ENCODE data around the gene CBR3. TPM values are rescaled to one million over a fixed set of nuclear protein-coding genes. Genes with fewer than 3 reads are reported as not detected.

CBR3 gene
- total RNA-seq, 2 donors from 2014 or later, result 19.3 to 27.6 TPM

DNA sequence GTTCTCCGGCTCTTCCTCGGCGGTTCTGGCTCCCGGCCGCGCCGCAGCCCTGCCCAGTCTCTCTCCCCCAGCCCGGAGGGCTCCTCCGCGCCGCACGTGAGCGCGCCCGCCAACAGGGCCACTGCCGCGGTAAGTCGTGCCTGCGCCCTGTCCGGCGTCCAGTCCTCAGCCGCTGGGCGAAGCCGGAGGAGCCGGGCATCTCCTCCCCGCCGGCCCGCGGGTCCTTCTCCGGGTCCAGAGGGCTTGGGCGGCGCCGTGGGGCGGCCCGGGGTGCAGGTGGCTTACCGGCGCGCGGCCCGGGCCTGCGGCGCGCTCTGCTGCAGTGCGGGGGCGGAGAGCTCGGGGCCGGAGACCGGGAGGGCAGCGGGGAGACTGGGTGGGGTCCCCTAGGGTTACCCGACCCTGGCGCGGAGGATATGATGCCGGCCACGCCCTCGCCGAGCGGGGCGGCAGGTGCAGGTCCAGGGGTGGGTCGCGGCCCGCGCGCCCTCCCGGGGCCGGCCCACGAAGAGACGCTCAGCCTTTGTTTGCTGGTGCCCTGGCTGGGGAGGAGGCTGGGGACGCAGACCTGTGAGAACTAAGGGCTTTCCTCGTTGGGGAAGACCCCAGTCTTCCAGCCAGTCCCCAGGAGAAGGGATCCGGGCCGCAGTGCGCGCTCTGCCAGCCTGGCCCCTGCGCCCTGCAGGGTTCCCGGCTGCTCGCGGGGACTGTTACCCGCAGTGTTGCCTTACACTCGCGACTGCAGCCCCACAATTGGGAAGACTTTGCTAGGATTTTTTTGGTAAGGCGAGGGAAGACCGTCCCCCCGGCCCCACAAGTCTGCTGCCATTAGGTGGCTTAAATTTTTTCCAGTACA is 22.2 kb downstream of the CBR3 start, which contains the start of gene DOP1B:
Gene DOP1B, plus strand, starts transcription at position 10 of the 856 bp plus-strand sequence. CDS start 7,910 bp downstream, outside the sequence.
- H3K4me1 ChIP-seq (ENCODE audit: control insufficient read depth in 1 of 2, low read depth in 2 of 2), result peaks cover 5 to 15% of the 10 kb centered on the region in 2 donors
- no peaks in the 10 kb centered on the region for H3K9me3 ChIP-seq
- H3K27ac ChIP-seq, result peak within 1 kb of the TSS; percentile 45 to 57
- TF ChIP-seq, protein P1, sequence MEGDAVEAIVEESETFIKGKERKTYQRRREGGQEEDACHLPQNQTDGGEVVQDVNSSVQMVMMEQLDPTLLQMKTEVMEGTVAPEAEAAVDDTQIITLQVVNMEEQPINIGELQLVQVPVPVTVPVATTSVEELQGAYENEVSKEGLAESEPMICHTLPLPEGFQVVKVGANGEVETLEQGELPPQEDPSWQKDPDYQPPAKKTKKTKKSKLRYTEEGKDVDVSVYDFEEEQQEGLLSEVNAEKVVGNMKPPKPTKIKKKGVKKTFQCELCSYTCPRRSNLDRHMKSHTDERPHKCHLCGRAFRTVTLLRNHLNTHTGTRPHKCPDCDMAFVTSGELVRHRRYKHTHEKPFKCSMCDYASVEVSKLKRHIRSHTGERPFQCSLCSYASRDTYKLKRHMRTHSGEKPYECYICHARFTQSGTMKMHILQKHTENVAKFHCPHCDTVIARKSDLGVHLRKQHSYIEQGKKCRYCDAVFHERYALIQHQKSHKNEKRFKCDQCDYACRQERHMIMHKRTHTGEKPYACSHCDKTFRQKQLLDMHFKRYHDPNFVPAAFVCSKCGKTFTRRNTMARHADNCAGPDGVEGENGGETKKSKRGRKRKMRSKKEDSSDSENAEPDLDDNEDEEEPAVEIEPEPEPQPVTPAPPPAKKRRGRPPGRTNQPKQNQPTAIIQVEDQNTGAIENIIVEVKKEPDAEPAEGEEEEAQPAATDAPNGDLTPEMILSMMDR (IDR thresholded peaks at IDR 0.05), result no peak
- H3K36me3 ChIP-seq, result no peaks in the 10 kb centered on the region
- ATAC-seq (ENCODE audit: insufficient number of reproducible peaks, low FRiP score, low read depth) (peak; percentile 2), DNase-seq (ENCODE audit: low spot score) (no peak)
- peak within 1 kb of the TSS; percentile 82 for H3K4me3 ChIP-seq
- no peaks in the 10 kb centered on the region for H3K27me3 ChIP-seq (replicated peaks; ENCODE audit: insufficient read depth)

DNA sequence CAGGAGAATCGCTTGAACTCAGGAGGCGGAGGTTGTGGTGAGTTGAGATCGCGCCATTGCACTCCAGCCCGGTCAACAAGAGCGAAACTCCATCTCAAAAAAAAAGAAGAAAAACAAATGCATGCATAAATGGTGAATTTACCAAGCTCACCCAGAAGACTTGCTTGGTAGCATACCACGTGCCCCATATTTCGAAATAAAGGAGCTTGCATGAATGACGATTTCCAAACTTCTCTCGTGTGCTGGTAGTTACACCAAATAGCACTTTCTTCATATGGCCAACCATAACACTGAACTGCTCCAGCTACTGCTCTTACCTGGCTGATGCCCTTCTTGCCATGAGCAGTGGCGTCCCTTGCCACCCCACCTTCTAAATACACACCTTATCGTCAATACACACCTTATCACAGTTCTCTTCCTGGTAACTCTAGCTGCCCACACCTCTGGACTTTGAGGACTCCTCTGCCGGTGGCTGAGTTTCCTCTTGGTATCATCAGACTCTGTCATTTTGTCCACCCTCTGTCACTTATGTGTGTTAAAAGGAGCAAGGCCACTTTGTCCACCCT is 24.6 kb downstream of the CBR3 start:
- no peak for DNase-seq (ENCODE audit: low spot score)
- H3K4me1 ChIP-seq (ENCODE audit: control insufficient read depth in 1 of 2, low read depth in 2 of 2), result peaks cover 5 to 15% of the 10 kb centered on the region in 2 donors
- no peak for ATAC-seq (ENCODE audit: insufficient number of reproducible peaks, low FRiP score, low read depth)
- H3K27me3 ChIP-seq (replicated peaks; ENCODE audit: insufficient read depth), result no peaks in the 10 kb centered on the region
- no peaks in the 10 kb centered on the region for H3K9me3 ChIP-seq
- H3K4me3 ChIP-seq, result no peak overlapping the region
- H3K27ac ChIP-seq, result no peak overlapping the region
- TF ChIP-seq, protein P1 (IDR thresholded peaks at IDR 0.05), result no peak
- no peaks in the 10 kb centered on the region for H3K36me3 ChIP-seq

DNA sequence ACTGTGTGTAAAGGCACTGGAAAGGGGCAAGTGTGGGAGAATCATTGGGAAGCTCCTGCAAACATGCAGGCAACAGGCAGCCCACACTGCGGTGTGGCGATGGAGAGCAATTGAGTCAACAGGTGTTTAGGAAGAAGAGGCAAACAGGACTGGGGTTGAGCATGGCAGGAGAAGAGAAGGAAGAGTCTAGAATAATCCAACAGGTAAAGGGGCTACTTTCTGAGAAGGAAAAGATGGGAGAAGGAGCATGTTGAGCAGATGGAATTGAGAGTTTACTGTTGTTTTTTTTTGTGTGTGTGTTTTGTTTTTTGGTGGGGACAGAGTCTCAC is 25.9 kb downstream of the CBR3 start:
- Histone ChIP-seq H3K27me3 (replicated peaks; ENCODE audit: insufficient read depth) (no peaks in the 10 kb centered on the region), H3K9me3 (no peaks in the 10 kb centered on the region), H3K4me3 (no peak overlapping the region), H3K27ac (no peak overlapping the region), H3K36me3 (no peaks in the 10 kb centered on the region), H3K4me1 (ENCODE audit: control insufficient read depth in 1 of 2, low read depth in 2 of 2) (peaks cover under 1 to 7% of the 10 kb centered on the region in 2 donors)
- no peak for DNase-seq (ENCODE audit: low spot score)
- TF ChIP-seq, protein P1 (IDR thresholded peaks at IDR 0.05), result no peak
- no peak for ATAC-seq (ENCODE audit: insufficient number of reproducible peaks, low FRiP score, low read depth)

DNA sequence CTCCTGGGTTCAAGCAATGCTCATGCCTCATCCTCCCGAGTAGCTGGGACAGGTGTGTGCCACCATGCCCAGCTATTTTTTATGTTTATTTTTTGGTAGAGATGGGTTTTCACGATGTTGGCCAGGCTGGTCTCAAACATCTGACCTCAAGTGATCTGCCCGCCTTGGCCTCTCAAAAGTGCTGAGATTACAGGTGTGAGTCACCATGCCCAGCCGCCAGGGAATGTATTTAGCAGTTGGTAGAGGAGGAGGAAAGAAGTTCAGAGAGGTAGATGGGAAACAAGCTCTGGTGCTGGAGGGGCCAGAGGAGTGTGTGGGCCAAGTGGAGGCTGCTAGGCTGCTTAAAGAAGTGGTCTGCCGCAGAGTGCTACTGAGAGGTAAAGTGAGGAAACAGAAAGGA is 27.8 kb downstream of the CBR3 start:
- H3K4me1 ChIP-seq (ENCODE audit: control insufficient read depth in 1 of 2, low read depth in 2 of 2), result peaks cover 0 to under 1% of the 10 kb centered on the region in 2 donors
- ATAC-seq (ENCODE audit: insufficient number of reproducible peaks, low FRiP score, low read depth) (no peak), DNase-seq (ENCODE audit: low spot score) (no peak)
- H3K27me3 ChIP-seq (replicated peaks; ENCODE audit: insufficient read depth), result no peaks in the 10 kb centered on the region
- peaks cover 5% of the 10 kb centered on the region for H3K36me3 ChIP-seq
- H3K4me3 ChIP-seq, result no peak overlapping the region
- no peaks in the 10 kb centered on the region for H3K9me3 ChIP-seq
- no peak overlapping the region for H3K27ac ChIP-seq
- TF ChIP-seq, protein P1 (IDR thresholded peaks at IDR 0.05), result no peak
